HG02642 (cell line): ENCODE data around the gene USP12.

Experiments
- ATAC-seq: cut with Tn5 transposase; IDR thresholded peaks from one replicate; pipeline ENCODE4 v1.9.1; 2021; ENCODE audit warnings: mild to moderate bottlenecking; ENCODE audit not compliant: unreplicated experiment, poor library complexity

Gene USP12

DNA sequence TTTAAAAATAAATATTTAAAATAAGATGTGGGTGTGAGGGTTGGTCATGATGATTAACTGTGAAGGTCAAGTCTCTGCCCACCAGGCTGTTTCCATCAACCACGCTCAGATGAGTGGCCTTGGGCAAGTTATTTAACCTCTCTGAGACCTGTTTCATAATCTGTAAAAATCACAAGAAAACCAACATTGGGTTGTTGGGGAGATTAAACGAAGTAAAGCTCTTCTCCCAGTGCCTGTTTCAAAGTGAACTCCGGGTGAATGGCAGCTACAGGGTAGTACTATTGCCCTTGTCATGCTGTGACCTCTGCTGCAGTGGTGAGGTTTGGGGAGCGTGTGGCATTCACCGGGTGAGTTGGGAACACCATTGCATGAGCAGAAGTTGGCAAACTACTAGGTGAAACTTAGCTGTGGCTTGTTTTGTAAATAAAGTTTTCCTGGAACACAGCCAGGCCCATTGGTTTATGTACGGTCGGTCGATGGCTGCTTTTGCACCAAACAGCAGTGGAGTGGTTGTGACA, 153.2 kb downstream of the USP12 start:
- no peak for ATAC-seq

DNA sequence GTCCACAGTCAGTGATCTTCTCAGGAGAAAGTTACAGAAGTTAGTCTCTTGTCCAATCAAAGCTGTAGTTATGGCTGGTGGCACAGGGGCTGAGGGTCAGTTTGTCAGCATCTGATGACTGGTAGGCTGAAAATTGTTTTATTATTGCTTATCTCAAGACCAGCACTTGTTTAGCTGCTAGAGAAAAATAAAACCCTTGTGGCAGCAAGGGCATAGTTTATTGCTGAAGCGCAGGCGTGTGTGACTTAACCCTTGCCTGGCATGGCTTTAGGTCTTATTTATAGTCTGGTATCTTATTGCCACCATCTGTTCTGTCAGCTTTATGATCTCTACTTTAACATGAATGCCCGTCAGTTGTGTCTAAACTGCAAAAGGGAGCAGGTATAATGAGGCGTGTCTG, 154.7 kb downstream of the USP12 start:
- no peak for ATAC-seq
